IMR-90 (cell line): ENCODE results near the gene NPR3. TPM values are rescaled to one million over a fixed set of nuclear protein-coding genes. Genes with fewer than 3 reads are reported as not detected.

Experiments used
- ATAC-seq: fragments of 200-7000 bp; cut with Tn5 transposase; 2 replicates; pipeline ENCODE4 v1.9.1; 2020; ENCODE audit warnings: low read depth, mild to moderate bottlenecking, moderate library complexity
- BruUV-seq: library from RNA; stranded (reverse); fragments of 400-500 nt; replicated peaks from 2 replicates; lab custom pipeline; 2021; lab: Mats Ljungman, UMichigan
- CTCF ChIA-PET: fragments of 300-600 bp; formaldehyde crosslinking; extraction: SDS; loops from one replicate; lab custom pipeline; 2021; ENCODE audit warnings: antibody characterized with exemption; lab: Yijun Ruan, JAX
- POLR2A ChIA-PET: fragments of 300-600 bp; sonication (Branson Sonifier 250); formaldehyde crosslinking; loops from one replicate; lab custom pipeline; 2022; ENCODE audit warnings: antibody characterized with exemption; ENCODE audit not compliant: unreplicated experiment; lab: Charles Lee
- DNase-seq: peaks from one replicate; pipeline ENCODE4 v3.0.0; 2013
- H2AFZ ChIP-seq: replicated peaks from 2 replicates; pipeline ENCODE3; 2013; ENCODE audit warnings: low read length, mild to moderate bottlenecking; ENCODE audit not compliant: poor library complexity
- H2AK5ac ChIP-seq: 2 replicates; pipeline ENCODE4 v1.6.1; 2013; ENCODE audit warnings: low read depth, low read length, inconsistent platforms
- H2AK9ac ChIP-seq: replicated peaks from 2 replicates; pipeline ENCODE3; 2013; ENCODE audit warnings: mild to moderate bottlenecking, low read depth, low read length, moderate library complexity; ENCODE audit not compliant: poor library complexity
- H2BK120ac ChIP-seq: 2 replicates; pipeline ENCODE4 v1.6.1; 2013; ENCODE audit warnings: low read depth, low read length, inconsistent platforms
- H2BK15ac ChIP-seq: 3 replicates; pipeline ENCODE4 v1.6.1; 2013; ENCODE audit warnings: low read depth, low read length, inconsistent platforms
- H2BK20ac ChIP-seq: 2 replicates; pipeline ENCODE4 v1.6.1; 2013; ENCODE audit warnings: low read depth, mild to moderate bottlenecking, inconsistent platforms, low read length, moderate library complexity
- H2BK5ac ChIP-seq: 2 replicates; pipeline ENCODE4 v1.6.1; 2013; ENCODE audit warnings: mild to moderate bottlenecking, low read depth, low read length, inconsistent platforms; ENCODE audit not compliant: poor library complexity, severe bottlenecking
- H3K14ac ChIP-seq: replicated peaks from 2 replicates; pipeline ENCODE4 v1.6.1; 2013; ENCODE audit warnings: low read depth, low read length, inconsistent platforms
- H3K18ac ChIP-seq: 2 replicates; pipeline ENCODE4 v1.6.1; 2013; ENCODE audit warnings: low read depth, low read length, control low read depth
- H3K23ac ChIP-seq: 2 replicates; pipeline ENCODE4 v1.6.1; 2013; ENCODE audit warnings: low read depth, low read length, inconsistent platforms
- H3K27ac ChIP-seq: 2 replicates; pipeline ENCODE4 v1.5.1; 2013; ENCODE audit warnings: mild to moderate bottlenecking, control low read depth, low read length; ENCODE audit not compliant: insufficient read depth
- H3K27me3 ChIP-seq: 2 replicates; pipeline ENCODE4 v1.6.1; 2013; ENCODE audit warnings: low read length; ENCODE audit not compliant: control insufficient read depth, insufficient read depth
- H3K36me3 ChIP-seq: 2 replicates; pipeline ENCODE4 v1.6.1; 2013; ENCODE audit warnings: low read length, mixed read lengths; ENCODE audit not compliant: control insufficient read depth, insufficient read depth
- H3K4ac ChIP-seq: 2 replicates; pipeline ENCODE4 v1.6.1; 2013; ENCODE audit warnings: low read depth, low read length, inconsistent platforms
- H3K4me1 ChIP-seq: 2 replicates; pipeline ENCODE4 v1.6.1; 2013; ENCODE audit warnings: low read length, mixed read lengths; ENCODE audit not compliant: control insufficient read depth, insufficient read depth
- H3K4me2 ChIP-seq: 2 replicates; pipeline ENCODE4 v1.6.1; 2013; ENCODE audit warnings: low read depth, mild to moderate bottlenecking, control low read depth, low read length, moderate library complexity
- H3K4me3 ChIP-seq: 2 replicates; pipeline ENCODE4 v1.5.1; 2013; ENCODE audit warnings: low read depth, mild to moderate bottlenecking, control low read depth, low read length, moderate library complexity; ENCODE audit not compliant: insufficient read depth
- H3K56ac ChIP-seq: 2 replicates; pipeline ENCODE4 v1.6.1; 2013; ENCODE audit warnings: low read length, inconsistent platforms; ENCODE audit not compliant: insufficient read depth; ENCODE audit errors: extremely low read depth
- H3K79me1 ChIP-seq, 2 experiments: 2 replicates each; pipeline ENCODE4 v1.6.1; 2013; ENCODE audit warnings: low read length in 2 of 2, inconsistent platforms in 1 of 2, low read depth in 1 of 2
- H3K9ac ChIP-seq: 2 replicates; pipeline ENCODE4 v1.6.1; 2013; ENCODE audit warnings: low read depth, low read length, control low read depth
- H3K9me1 ChIP-seq: 2 replicates; pipeline ENCODE4 v1.6.1; 2013; ENCODE audit warnings: low read length, inconsistent platforms; ENCODE audit not compliant: insufficient read depth
- H3K9me3 ChIP-seq: 2 replicates; pipeline ENCODE4 v1.6.1; 2013; ENCODE audit warnings: low read length; ENCODE audit not compliant: control insufficient read depth, insufficient read depth
- H4K20me1 ChIP-seq: 2 replicates; pipeline ENCODE4 v1.6.1; 2013; ENCODE audit warnings: low read length, inconsistent platforms; ENCODE audit not compliant: insufficient read depth
- H4K5ac ChIP-seq: 2 replicates; pipeline ENCODE4 v1.6.1; 2013; ENCODE audit warnings: mild to moderate bottlenecking, low read depth, low read length, control low read depth
- H4K8ac ChIP-seq, 2 experiments: 2 replicates each; pipeline ENCODE4 v1.6.1; 2013; ENCODE audit warnings: low read depth in 2 of 2, low read length in 2 of 2, control low read depth in 1 of 2, inconsistent platforms in 1 of 2
- H4K91ac ChIP-seq: 2 replicates; pipeline ENCODE4 v1.6.1; 2013; ENCODE audit warnings: low read depth, low read length, inconsistent platforms; ENCODE audit not compliant: insufficient read depth
- BHLHE40 ChIP-seq: fragments of 150-350 bp; IDR thresholded peaks from 2 replicates; pipeline ENCODE4 v1.6.1; 2016; ENCODE audit warnings: mild to moderate bottlenecking, low read depth, low read length
- CEBPB ChIP-seq: IDR thresholded peaks from 2 replicates; pipeline ENCODE4 v1.6.1; 2012; ENCODE audit warnings: low read depth, low read length, improper control_type of control experiment
- CHD1 ChIP-seq: IDR thresholded peaks from 2 replicates; pipeline ENCODE4 v1.6.1; 2012; ENCODE audit warnings: low read depth, low read length, improper control_type of control experiment
- CTCF ChIP-seq: conservative IDR thresholded peaks from 2 replicates; pipeline ENCODE4 v1.5.1; 2012; ENCODE audit warnings: mild to moderate bottlenecking, low read depth, low read length, improper control_type of control experiment
- FOS ChIP-seq: fragments of 150-350 bp; IDR thresholded peaks from 2 replicates; pipeline ENCODE4 v1.6.1; 2016; ENCODE audit warnings: low read depth, low read length
- MAFK ChIP-seq: IDR thresholded peaks from 2 replicates; pipeline ENCODE4 v1.6.1; 2012; ENCODE audit warnings: low read depth, low read length, improper control_type of control experiment
- MAZ ChIP-seq: IDR thresholded peaks from 2 replicates; pipeline ENCODE4 v1.6.1; 2012; ENCODE audit warnings: low read depth, mild to moderate bottlenecking, low read length, improper control_type of control experiment, moderate library complexity, borderline replicate concordance
- MXI1 ChIP-seq: IDR thresholded peaks from 2 replicates; pipeline ENCODE4 v1.6.1; 2012; ENCODE audit warnings: low read depth, mild to moderate bottlenecking, low read length, moderate library complexity, borderline replicate concordance
- NFE2L2 ChIP-seq: fragments of 150-350 bp; IDR thresholded peaks from 2 replicates; pipeline ENCODE4 v1.6.1; 2016; ENCODE audit warnings: low read depth, mild to moderate bottlenecking, low read length
- POLR2A ChIP-seq: IDR thresholded peaks from 2 replicates; pipeline ENCODE4 v1.6.1; 2012; ENCODE audit warnings: mild to moderate bottlenecking, low read depth, low read length
- RAD21 ChIP-seq: IDR thresholded peaks from 2 replicates; pipeline ENCODE4 v1.6.1; 2012; ENCODE audit warnings: low read length, improper control_type of control experiment
- RCOR1 ChIP-seq: IDR thresholded peaks from 2 replicates; pipeline ENCODE4 v1.6.1; 2012; ENCODE audit warnings: mild to moderate bottlenecking, low read length, improper control_type of control experiment; ENCODE audit not compliant: insufficient replicate concordance
- RFX5 ChIP-seq: IDR thresholded peaks from 2 replicates; pipeline ENCODE4 v1.8.0; 2012; ENCODE audit warnings: low read depth, mild to moderate bottlenecking, low read length, moderate library complexity
- SMC3 ChIP-seq: fragments of 150-350 bp; IDR thresholded peaks from 2 replicates; pipeline ENCODE4 v1.6.1; 2016; ENCODE audit warnings: low read depth, mild to moderate bottlenecking, antibody characterized with exemption, low read length, moderate library complexity
- WGBS, 2 experiments: methylation state at CpG; one replicate each; pipeline versions ENCODE4 v1.1.5 to v1.1.7; 2013; ENCODE audit warnings: missing lambda C conversion rate in 2 of 2; ENCODE audit not compliant: insufficient read length in 1 of 2; ENCODE audit errors: extremely low coverage in 2 of 2; 5-methylcytosine and 5-hydroxymethylcytosine counted together
- dilution Hi-C: fragments of 300-500 bp; cut with HindIII; formaldehyde crosslinking; loops from one replicate; pipeline ENCODE4 v1.14.3; 2018; ENCODE audit warnings: low sequenced_read_pairs; ENCODE audit not compliant: unreplicated experiment
- in situ Hi-C: fragments of 300-500 bp; cut with MboI; formaldehyde crosslinking; loops from 3 replicates; pipeline ENCODE4 v1.14.3; 2019; ENCODE audit warnings: low sequenced_read_pairs, inconsistent platforms, mixed read lengths
- intact Hi-C: fragments of 100-400 bp; cut with micrococcal nuclease; formaldehyde crosslinking; loops from 2 replicates; pipeline ENCODE4 v1.10.0; 2022
- polyA plus RNA-seq, 3 experiments: library from polyadenylated mRNA; depleted of rRNA; stranded (reverse); fragments of >200 nt; gene quantifications; 2 replicates each; pipeline ENCODE4 v1.2.3, GENCODE V29; 2012; ENCODE audit warnings: low replicate concordance in 1 of 3
- total RNA-seq: library from RNA; depleted of rRNA; stranded (reverse); fragments of >200 nt; gene quantifications from 2 replicates; pipeline ENCODE4 v1.2.3, GENCODE V29; 2012
- TF ChIP-seq, protein P1 (sequence below): fragments of 150-350 bp; IDR thresholded peaks from 2 replicates; pipeline ENCODE4 v1.6.1; 2017; ENCODE audit warnings: mild to moderate bottlenecking, antibody characterized with exemption, low read length, low read depth
- TF ChIP-seq, protein P2 (sequence below): fragments of 150-350 bp; IDR thresholded peaks from 2 replicates; pipeline ENCODE4 v1.6.1; 2016; ENCODE audit warnings: low read depth, mild to moderate bottlenecking, low read length, moderate library complexity, borderline replicate concordance

NPR3 gene
- total and polyA plus RNA-seq, 2 of the 4 experiments (the other 2 are of a cell fraction) = 24.6 to 88.2 TPM

- dilution Hi-C loops (no loop called here), in situ Hi-C loops (no loop called here), intact Hi-C loops (no loop called here)
- ATAC-seq (no peak), DNase-seq (no peak)
- peak overlapping the region; percentile 87 for H2BK5ac ChIP-seq
- TF ChIP-seq SMC3 = no peak
- no peak for TF ChIP-seq POLR2A
- TF ChIP-seq RAD21 = no peak
- no peak for TF ChIP-seq CTCF
- TF ChIP-seq MXI1 = no peak
- no peak for TF ChIP-seq CHD1
- TF ChIP-seq, protein P1, sequence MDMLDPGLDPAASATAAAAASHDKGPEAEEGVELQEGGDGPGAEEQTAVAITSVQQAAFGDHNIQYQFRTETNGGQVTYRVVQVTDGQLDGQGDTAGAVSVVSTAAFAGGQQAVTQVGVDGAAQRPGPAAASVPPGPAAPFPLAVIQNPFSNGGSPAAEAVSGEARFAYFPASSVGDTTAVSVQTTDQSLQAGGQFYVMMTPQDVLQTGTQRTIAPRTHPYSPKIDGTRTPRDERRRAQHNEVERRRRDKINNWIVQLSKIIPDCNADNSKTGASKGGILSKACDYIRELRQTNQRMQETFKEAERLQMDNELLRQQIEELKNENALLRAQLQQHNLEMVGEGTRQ = no peak
- TF ChIP-seq MAZ = no peak
- TF ChIP-seq CEBPB = no peak
- TF ChIP-seq MAFK = no peak
- no peak for TF ChIP-seq BHLHE40
- no peak for TF ChIP-seq FOS
- TF ChIP-seq NFE2L2 = no peak
- TF ChIP-seq RCOR1 = no peak
- TF ChIP-seq RFX5 = no peak
- TF ChIP-seq, protein P2, sequence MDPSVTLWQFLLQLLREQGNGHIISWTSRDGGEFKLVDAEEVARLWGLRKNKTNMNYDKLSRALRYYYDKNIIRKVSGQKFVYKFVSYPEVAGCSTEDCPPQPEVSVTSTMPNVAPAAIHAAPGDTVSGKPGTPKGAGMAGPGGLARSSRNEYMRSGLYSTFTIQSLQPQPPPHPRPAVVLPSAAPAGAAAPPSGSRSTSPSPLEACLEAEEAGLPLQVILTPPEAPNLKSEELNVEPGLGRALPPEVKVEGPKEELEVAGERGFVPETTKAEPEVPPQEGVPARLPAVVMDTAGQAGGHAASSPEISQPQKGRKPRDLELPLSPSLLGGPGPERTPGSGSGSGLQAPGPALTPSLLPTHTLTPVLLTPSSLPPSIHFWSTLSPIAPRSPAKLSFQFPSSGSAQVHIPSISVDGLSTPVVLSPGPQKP = no peak
- peak overlapping the region; percentile 78; the same call in 1 of the 2 replicates for H3K27ac ChIP-seq
- ChIA-PET CTCF (interaction anchor here (0.6 to 0.7 kb wide), 2 partner anchors 46 to 404 kb away, joined by 3 to 5 read pairs; no protein-coding TSS in a partner anchor), POLR2A (no interaction called here)
- H3K9ac ChIP-seq = peak overlapping the region; percentile 16; the same call in 1 of the 2 replicates
- peaks cover 7% of the 10 kb centered on the region for H3K4me1 ChIP-seq
- no peaks in the 10 kb centered on the region for H3K27me3 ChIP-seq
- H2AK5ac ChIP-seq = peak overlapping the region; percentile 68
- H3K56ac ChIP-seq = no peak overlapping the region
- no CpG with 5 or more reads among the region's 1 CpG for WGBS, 2 experiments
- peaks cover 8% of the 10 kb centered on the region for H3K36me3 ChIP-seq
- 0 out of 2 replicates have a peak overlapping the region, but pooled peaks have one; percentile 67 for H3K14ac ChIP-seq
- peak overlapping the region; percentile 26; the same call in 1 of the 2 replicates for H3K23ac ChIP-seq
- no TSS peak for BruUV-seq
- no peak overlapping the region for H3K4me2 ChIP-seq
- H2BK15ac ChIP-seq = peak overlapping the region; percentile 61; the same call in 2 of the 3 replicates
- H2BK20ac ChIP-seq = peak overlapping the region; percentile 66
- peak overlapping the region; percentile 84 for H2BK120ac ChIP-seq
- H4K91ac ChIP-seq = peak overlapping the region; percentile 78
- no peak overlapping the region for H2AFZ ChIP-seq
- H3K4ac ChIP-seq = peak overlapping the region; percentile 69
- peaks cover 4 to 5% of the 10 kb centered on the region in 2 experiments; a peak in 2 of 4 replicates for H3K79me1 ChIP-seq
- H3K18ac ChIP-seq = peak overlapping the region; percentile 47; the same call in 1 of the 2 replicates
- no peaks in the 10 kb centered on the region for H3K9me1 ChIP-seq
- H3K4me3 ChIP-seq = no peak overlapping the region
- H4K8ac ChIP-seq = peak overlapping the region; percentile 9 to 65; a peak in 2 of 4 replicates
- H2AK9ac ChIP-seq = no peak overlapping the region
- H4K5ac ChIP-seq = peak overlapping the region; percentile 77
- no peaks in the 10 kb centered on the region for H3K9me3 ChIP-seq
- H4K20me1 ChIP-seq = no peaks in the 10 kb centered on the region
Measured at GRCh38 chr5:32754284-32754683, 43.2 kb downstream of the NPR3 start.
